HepG2 (cell line): ENCODE data around the gene HS3ST4. TPM values are rescaled to one million over a fixed set of nuclear protein-coding genes. Genes with fewer than 3 reads are reported as not detected.

Experiments used
- ATAC-seq: fragments of 200-7000 bp; cut with Tn5 transposase; 3 replicates; pipeline ENCODE4 v1.9.1; 2020; ENCODE audit warnings: mild to moderate bottlenecking, moderate library complexity
- BruUV-seq: library from RNA; stranded (reverse); fragments of 400-500 nt; replicated peaks from 2 replicates; lab custom pipeline; 2021; lab: Mats Ljungman, UMichigan
- CTCF ChIA-PET: fragments of 300-600 bp; formaldehyde crosslinking; extraction: SDS; loops from one replicate; lab custom pipeline; 2021; ENCODE audit warnings: low total read pairs, inconsistent platforms, low intra/inter-chr PET ratio; lab: Yijun Ruan, JAX
- POLR2A ChIA-PET: fragments of 350-600 bp; sonication (Branson Sonifier 250); formaldehyde crosslinking; loops from one replicate; lab custom pipeline; 2020; ENCODE audit warnings: antibody characterized with exemption, inconsistent platforms; lab: Yijun Ruan, JAX
- DNase-seq: peaks from one replicate; pipeline ENCODE4 v3.0.0-alpha.2; 2015; ENCODE audit warnings: low spot score
- FAIRE-seq: peaks from 3 replicates; lab custom pipeline; 2011; peaks lifted over from hg19 to GRCh38; lab: Jason Lieb, UNC
- H2AFZ ChIP-seq: one replicate; pipeline ENCODE4 v1.6.1; 2011; ENCODE audit warnings: low read length, inconsistent platforms
- H3K27ac ChIP-seq: fragments of 300-600 bp; 3 replicates; pipeline ENCODE4 v1.8.0; 2011; ENCODE audit warnings: mixed run types, mild to moderate bottlenecking, mixed read lengths, low read length, inconsistent platforms; ENCODE audit not compliant: insufficient read depth; ENCODE audit errors: extremely low read length
- H3K27me3 ChIP-seq, 2 experiments: fragments of 200-600 bp in 1 of 2; 2 replicates in 1 of 2; 3 replicates in 1 of 2; pipeline versions ENCODE4 v1.6.0 to v1.8.0; 2011; ENCODE audit warnings: low read length in 2 of 2, mild to moderate bottlenecking in 2 of 2, moderate library complexity in 2 of 2, inconsistent platforms in 1 of 2; ENCODE audit not compliant: insufficient read depth in 2 of 2, control insufficient read depth in 1 of 2
- H3K36me3 ChIP-seq, 2 experiments: fragments of 200-600 bp in 1 of 2; replicated peaks in 1 of 2; 2 replicates in 1 of 2; 3 replicates in 1 of 2; pipeline versions ENCODE4 v1.5.1 to v1.8.0; 2011; ENCODE audit warnings: low read length in 2 of 2, inconsistent platforms in 1 of 2; ENCODE audit not compliant: insufficient read depth in 2 of 2, control insufficient read depth in 1 of 2
- H3K4me1 ChIP-seq: 2 replicates; pipeline ENCODE4 v1.5.1; 2012; ENCODE audit warnings: low read length, inconsistent platforms; ENCODE audit not compliant: insufficient read depth
- H3K4me2 ChIP-seq: 2 replicates; pipeline ENCODE4 v1.6.0; 2011; ENCODE audit warnings: low read depth, low read length, inconsistent platforms
- H3K4me3 ChIP-seq, 3 experiments: fragments of 200-600 bp in 1 of 3; sonication (generic), shearing (Covaris generic) in 1 of 3; replicated peaks in 1 of 3; 2 replicates each; pipeline ENCODE4 v1.5.1; 2011 to 2016; ENCODE audit warnings: low read length in 3 of 3, inconsistent platforms in 2 of 3, low read depth in 2 of 3, mild to moderate bottlenecking in 2 of 3, control low read depth in 1 of 3, mixed read lengths in 1 of 3; ENCODE audit not compliant: insufficient read depth in 1 of 3
- H3K79me2 ChIP-seq: one replicate; pipeline ENCODE4 v1.6.1; 2011; ENCODE audit warnings: low read length, inconsistent platforms; ENCODE audit not compliant: insufficient read depth
- H3K9ac ChIP-seq: 2 replicates; pipeline ENCODE4 v1.6.0; 2011; ENCODE audit warnings: mild to moderate bottlenecking, low read depth, low read length, inconsistent platforms; ENCODE audit not compliant: insufficient read depth
- H3K9me3 ChIP-seq: 2 replicates; pipeline ENCODE4 v1.5.1; 2012; ENCODE audit warnings: mild to moderate bottlenecking, low read length
- H4K20me1 ChIP-seq: 2 replicates; pipeline ENCODE4 v1.6.0; 2011; ENCODE audit warnings: inconsistent platforms, mild to moderate bottlenecking, low read length, moderate library complexity; ENCODE audit not compliant: insufficient read depth
- HOXA9 ChIP-seq: sonication (generic); formaldehyde crosslinking; IDR thresholded peaks from 2 replicates; pipeline ENCODE4 v1.8.1; 2022; ENCODE audit warnings: missing genetic modification reagents, mild to moderate bottlenecking, moderate library complexity, borderline replicate concordance
- ZC3H13 ChIP-seq: sonication (generic); formaldehyde crosslinking; IDR thresholded peaks from 2 replicates; pipeline ENCODE4 v1.8.1; 2023; ENCODE audit warnings: mild to moderate bottlenecking, missing genetic modification reagents, moderate library complexity
- ZFYVE20 ChIP-seq: sonication (generic); formaldehyde crosslinking; IDR thresholded peaks from 2 replicates; pipeline ENCODE4 v1.8.0; 2023; ENCODE audit warnings: low read depth, mild to moderate bottlenecking, moderate library complexity, missing genetic modification reagents, borderline replicate concordance
- ZNF138 ChIP-seq: sonication (generic); formaldehyde crosslinking; IDR thresholded peaks from 2 replicates; pipeline ENCODE4 v1.5.0; 2020; ENCODE audit warnings: mild to moderate bottlenecking, low read depth, missing genetic modification reagents
- WGBS: methylation state at CpG from one replicate; pipeline ENCODE4 v1.1.6; 2017; ENCODE audit warnings: low lambda C conversion rate; 5-methylcytosine and 5-hydroxymethylcytosine counted together
- in situ Hi-C: cut with HindIII; loops from 2 replicates; pipeline ENCODE4 v1.10.0; 2017; ENCODE audit warnings: low pct_unique_long_range_greater_than_20kb; ENCODE audit not compliant: extremely low pct_ligation_motif_present
- intact Hi-C: fragments of 100-400 bp; cut with micrococcal nuclease; formaldehyde crosslinking; loops from one replicate; pipeline ENCODE4 v1.10.0; 2022; ENCODE audit not compliant: unreplicated experiment
- polyA plus RNA-seq, 8 experiments: library from polyadenylated mRNA; depleted of rRNA in 3 of 8; stranded (reverse) in 7 of 8; unstranded in 1 of 8; fragments of >200 nt; fragmentation: Illumina TruSeq in 4 of 8; extraction: Trizol in 4 of 8; gene quantifications; 2 replicates each; pipeline versions ENCODE4 v1.2.1 to v1.2.3, GENCODE V29; 2011 to 2016; ENCODE audit warnings: low read depth in 4 of 8, missing spikeins in 1 of 8, mixed read lengths in 1 of 8; ENCODE audit not compliant: insufficient read depth in 1 of 8
- total RNA-seq, 5 experiments: library from RNA; depleted of rRNA; stranded (reverse); fragments of >200 nt; fragmentation: Illumina TruSeq; extraction: Trizol; gene quantifications; 2 replicates each; pipeline ENCODE4 v1.2.3, GENCODE V29; 2016; ENCODE audit warnings: low read depth in 1 of 5
- TF ChIP-seq, protein P1 (sequence below): sonication (generic); formaldehyde crosslinking; IDR thresholded peaks from 2 replicates; pipeline ENCODE4 v1.5.0; 2020; ENCODE audit warnings: missing genetic modification reagents
- TF ChIP-seq, protein P2 (sequence below): conservative IDR thresholded peaks from 2 replicates; pipeline ENCODE4 v1.6.1; 2018; ENCODE audit warnings: missing genetic modification reagents
- TF ChIP-seq, protein P3 (sequence below): IDR thresholded peaks from 2 replicates; pipeline ENCODE4 v1.6.1; 2016
- TF ChIP-seq, protein P4 (sequence below): sonication (generic); formaldehyde crosslinking; IDR thresholded peaks from 2 replicates; pipeline ENCODE4 v1.4.0; 2020; ENCODE audit warnings: low read depth, missing genetic modification reagents
- TF ChIP-seq, protein P5 (sequence below): sonication (generic); formaldehyde crosslinking; IDR thresholded peaks from 2 replicates; pipeline ENCODE4 v1.4.0; 2020; ENCODE audit warnings: mild to moderate bottlenecking, missing genetic modification reagents, borderline replicate concordance

Gene HS3ST4
- total and polyA plus RNA-seq, 2 of the 13 experiments (the other 11 are each of a cell fraction or from before 2014, with no cell fraction given): not detected

DNA sequence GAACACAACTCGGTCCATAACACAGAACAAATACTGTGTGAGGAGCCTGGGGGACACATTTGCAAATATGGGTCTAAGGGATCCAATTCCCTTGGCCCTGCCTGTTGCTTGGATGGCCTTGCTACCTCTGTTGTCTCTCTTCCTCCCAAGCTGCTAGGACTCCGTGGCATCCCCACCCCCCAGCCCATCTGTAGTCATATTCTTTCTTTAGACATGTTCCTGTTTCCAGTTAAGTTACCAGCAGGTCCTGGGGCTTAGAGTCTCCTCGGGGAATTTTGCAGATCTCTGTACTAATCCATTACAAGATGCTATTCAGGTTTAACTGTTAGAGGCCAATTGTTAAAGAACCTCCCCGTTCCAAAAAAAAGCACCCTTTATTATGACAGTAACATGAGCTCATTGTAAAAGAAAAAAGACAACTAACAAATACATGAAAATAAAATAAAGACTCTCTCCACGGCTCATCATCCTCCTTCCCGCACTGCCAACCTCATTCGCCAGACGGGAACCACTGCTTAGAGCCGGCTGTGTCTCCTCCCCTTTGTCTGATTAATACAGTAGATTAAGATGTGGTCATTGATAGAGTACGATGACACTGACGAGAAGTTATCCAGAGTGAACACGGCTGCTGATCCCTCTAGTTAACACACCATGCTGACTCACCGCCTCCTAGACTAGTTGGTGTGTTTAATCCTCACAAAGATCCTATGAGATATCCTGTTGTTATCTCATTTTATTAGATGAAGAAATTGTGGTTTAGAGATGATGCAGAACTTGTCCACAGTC, 22.2 kb downstream of the HS3ST4 start:
- no peaks in the 10 kb centered on the region for H4K20me1 ChIP-seq
- FAIRE-seq: no peak
- intact Hi-C loops: no loop called here
- H3K4me3 ChIP-seq: no peak overlapping the region
- no peaks in the 10 kb centered on the region for H3K79me2 ChIP-seq
- no peaks in the 10 kb centered on the region for H3K36me3 ChIP-seq
- no peaks in the 10 kb centered on the region for H3K4me1 ChIP-seq
- TF ChIP-seq, protein P1, sequence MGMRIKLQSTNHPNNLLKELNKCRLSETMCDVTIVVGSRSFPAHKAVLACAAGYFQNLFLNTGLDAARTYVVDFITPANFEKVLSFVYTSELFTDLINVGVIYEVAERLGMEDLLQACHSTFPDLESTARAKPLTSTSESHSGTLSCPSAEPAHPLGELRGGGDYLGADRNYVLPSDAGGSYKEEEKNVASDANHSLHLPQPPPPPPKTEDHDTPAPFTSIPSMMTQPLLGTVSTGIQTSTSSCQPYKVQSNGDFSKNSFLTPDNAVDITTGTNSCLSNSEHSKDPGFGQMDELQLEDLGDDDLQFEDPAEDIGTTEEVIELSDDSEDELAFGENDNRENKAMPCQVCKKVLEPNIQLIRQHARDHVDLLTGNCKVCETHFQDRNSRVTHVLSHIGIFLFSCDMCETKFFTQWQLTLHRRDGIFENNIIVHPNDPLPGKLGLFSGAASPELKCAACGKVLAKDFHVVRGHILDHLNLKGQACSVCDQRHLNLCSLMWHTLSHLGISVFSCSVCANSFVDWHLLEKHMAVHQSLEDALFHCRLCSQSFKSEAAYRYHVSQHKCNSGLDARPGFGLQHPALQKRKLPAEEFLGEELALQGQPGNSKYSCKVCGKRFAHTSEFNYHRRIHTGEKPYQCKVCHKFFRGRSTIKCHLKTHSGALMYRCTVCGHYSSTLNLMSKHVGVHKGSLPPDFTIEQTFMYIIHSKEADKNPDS (CRISPR knock-in tag): no peak
- TF ChIP-seq, protein P2, sequence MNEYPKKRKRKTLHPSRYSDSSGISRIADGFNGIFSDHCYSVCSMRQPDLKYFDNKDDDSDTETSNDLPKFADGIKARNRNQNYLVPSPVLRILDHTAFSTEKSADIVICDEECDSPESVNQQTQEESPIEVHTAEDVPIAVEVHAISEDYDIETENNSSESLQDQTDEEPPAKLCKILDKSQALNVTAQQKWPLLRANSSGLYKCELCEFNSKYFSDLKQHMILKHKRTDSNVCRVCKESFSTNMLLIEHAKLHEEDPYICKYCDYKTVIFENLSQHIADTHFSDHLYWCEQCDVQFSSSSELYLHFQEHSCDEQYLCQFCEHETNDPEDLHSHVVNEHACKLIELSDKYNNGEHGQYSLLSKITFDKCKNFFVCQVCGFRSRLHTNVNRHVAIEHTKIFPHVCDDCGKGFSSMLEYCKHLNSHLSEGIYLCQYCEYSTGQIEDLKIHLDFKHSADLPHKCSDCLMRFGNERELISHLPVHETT (CRISPR knock-in tag): no peak
- TF ChIP-seq, protein P3, sequence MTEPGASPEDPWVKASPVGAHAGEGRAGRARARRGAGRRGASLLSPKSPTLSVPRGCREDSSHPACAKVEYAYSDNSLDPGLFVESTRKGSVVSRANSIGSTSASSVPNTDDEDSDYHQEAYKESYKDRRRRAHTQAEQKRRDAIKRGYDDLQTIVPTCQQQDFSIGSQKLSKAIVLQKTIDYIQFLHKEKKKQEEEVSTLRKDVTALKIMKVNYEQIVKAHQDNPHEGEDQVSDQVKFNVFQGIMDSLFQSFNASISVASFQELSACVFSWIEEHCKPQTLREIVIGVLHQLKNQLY (CRISPR knock-in tag): no peak
- TF ChIP-seq ZC3H13 (CRISPR knock-in tag): no peak
- TF ChIP-seq, protein P4, sequence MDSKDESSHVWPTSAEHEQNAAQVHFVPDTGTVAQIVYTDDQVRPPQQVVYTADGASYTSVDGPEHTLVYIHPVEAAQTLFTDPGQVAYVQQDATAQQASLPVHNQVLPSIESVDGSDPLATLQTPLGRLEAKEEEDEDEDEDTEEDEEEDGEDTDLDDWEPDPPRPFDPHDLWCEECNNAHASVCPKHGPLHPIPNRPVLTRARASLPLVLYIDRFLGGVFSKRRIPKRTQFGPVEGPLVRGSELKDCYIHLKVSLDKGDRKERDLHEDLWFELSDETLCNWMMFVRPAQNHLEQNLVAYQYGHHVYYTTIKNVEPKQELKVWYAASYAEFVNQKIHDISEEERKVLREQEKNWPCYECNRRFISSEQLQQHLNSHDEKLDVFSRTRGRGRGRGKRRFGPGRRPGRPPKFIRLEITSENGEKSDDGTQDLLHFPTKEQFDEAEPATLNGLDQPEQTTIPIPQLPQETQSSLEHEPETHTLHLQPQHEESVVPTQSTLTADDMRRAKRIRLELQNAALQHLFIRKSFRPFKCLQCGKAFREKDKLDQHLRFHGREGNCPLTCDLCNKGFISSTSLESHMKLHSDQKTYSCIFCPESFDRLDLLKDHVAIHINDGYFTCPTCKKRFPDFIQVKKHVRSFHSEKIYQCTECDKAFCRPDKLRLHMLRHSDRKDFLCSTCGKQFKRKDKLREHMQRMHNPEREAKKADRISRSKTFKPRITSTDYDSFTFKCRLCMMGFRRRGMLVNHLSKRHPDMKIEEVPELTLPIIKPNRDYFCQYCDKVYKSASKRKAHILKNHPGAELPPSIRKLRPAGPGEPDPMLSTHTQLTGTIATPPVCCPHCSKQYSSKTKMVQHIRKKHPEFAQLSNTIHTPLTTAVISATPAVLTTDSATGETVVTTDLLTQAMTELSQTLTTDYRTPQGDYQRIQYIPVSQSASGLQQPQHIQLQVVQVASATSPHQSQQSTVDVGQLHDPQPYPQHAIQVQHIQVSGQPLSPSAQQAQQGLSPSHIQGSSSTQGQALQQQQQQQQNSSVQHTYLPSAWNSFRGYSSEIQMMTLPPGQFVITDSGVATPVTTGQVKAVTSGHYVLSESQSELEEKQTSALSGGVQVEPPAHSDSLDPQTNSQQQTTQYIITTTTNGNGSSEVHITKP: no peak
- TF ChIP-seq HOXA9 (CRISPR knock-in tag): no peak
- TF ChIP-seq ZNF138 (CRISPR knock-in tag): no peak
- TF ChIP-seq, protein P5, sequence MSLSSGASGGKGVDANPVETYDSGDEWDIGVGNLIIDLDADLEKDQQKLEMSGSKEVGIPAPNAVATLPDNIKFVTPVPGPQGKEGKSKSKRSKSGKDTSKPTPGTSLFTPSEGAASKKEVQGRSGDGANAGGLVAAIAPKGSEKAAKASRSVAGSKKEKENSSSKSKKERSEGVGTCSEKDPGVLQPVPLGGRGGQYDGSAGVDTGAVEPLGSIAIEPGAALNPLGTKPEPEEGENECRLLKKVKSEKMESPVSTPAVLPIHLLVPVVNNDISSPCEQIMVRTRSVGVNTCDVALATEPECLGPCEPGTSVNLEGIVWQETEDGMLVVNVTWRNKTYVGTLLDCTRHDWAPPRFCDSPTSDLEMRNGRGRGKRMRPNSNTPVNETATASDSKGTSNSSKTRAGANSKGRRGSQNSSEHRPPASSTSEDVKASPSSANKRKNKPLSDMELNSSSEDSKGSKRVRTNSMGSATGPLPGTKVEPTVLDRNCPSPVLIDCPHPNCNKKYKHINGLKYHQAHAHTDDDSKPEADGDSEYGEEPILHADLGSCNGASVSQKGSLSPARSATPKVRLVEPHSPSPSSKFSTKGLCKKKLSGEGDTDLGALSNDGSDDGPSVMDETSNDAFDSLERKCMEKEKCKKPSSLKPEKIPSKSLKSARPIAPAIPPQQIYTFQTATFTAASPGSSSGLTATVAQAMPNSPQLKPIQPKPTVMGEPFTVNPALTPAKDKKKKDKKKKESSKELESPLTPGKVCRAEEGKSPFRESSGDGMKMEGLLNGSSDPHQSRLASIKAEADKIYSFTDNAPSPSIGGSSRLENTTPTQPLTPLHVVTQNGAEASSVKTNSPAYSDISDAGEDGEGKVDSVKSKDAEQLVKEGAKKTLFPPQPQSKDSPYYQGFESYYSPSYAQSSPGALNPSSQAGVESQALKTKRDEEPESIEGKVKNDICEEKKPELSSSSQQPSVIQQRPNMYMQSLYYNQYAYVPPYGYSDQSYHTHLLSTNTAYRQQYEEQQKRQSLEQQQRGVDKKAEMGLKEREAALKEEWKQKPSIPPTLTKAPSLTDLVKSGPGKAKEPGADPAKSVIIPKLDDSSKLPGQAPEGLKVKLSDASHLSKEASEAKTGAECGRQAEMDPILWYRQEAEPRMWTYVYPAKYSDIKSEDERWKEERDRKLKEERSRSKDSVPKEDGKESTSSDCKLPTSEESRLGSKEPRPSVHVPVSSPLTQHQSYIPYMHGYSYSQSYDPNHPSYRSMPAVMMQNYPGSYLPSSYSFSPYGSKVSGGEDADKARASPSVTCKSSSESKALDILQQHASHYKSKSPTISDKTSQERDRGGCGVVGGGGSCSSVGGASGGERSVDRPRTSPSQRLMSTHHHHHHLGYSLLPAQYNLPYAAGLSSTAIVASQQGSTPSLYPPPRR (CRISPR knock-in tag): no peak
- no peak for TF ChIP-seq ZFYVE20
- TF ChIP-seq, all 625 proteins: peak for 0
- ATAC-seq (no peak), DNase-seq (no peak)
- in situ Hi-C loops: no loop called here
- 29% methylated on average over 13 of the region's 13 CpGs for WGBS
- no peak overlapping the region for H3K9ac ChIP-seq
- CTCF ChIA-PET: no interaction called here
- no peak overlapping the region for H2AFZ ChIP-seq
- H3K27me3 ChIP-seq: 0 out of 5 replicates have a peak, but pooled peaks cover 0 to 11% of the 10 kb centered on the region in 2 experiments
- H3K27ac ChIP-seq: no peak overlapping the region
- no peaks in the 10 kb centered on the region for H3K9me3 ChIP-seq
- POLR2A ChIA-PET: no interaction called here
- no TSS peak for BruUV-seq
- no peak overlapping the region for H3K4me2 ChIP-seq
